SH-SY5Y (cell line): Measurements from ENCODE around the gene SLC35D1.

Source experiments
- GATA2 ChIP-seq: IDR thresholded peaks from 2 replicates; pipeline ENCODE4 v1.6.1; 2011; ENCODE audit warnings: mild to moderate bottlenecking, low read depth, low read length
- GATA3 ChIP-seq: IDR thresholded peaks from 2 replicates; pipeline ENCODE4 v1.6.1; 2011; ENCODE audit warnings: low read depth, mild to moderate bottlenecking, low read length, moderate library complexity

SLC35D1 gene

GRCh38 chr1:67019121-67019520 lies 34.8 kb downstream of the SLC35D1 start:
- no peak for TF ChIP-seq GATA3
- TF ChIP-seq GATA2, result no peak

GRCh38 chr1:67018574-67018973 lies 35.4 kb downstream of the SLC35D1 start:
- TF ChIP-seq GATA3, result no peak

- TF ChIP-seq GATA2 (no peak), GATA3 (no peak)
Observed at GRCh38 chr1:67013573-67013972, 40.4 kb downstream of the SLC35D1 start.

GRCh38 chr1:67009792-67010191 lies 44.2 kb downstream of the SLC35D1 start:
- TF ChIP-seq GATA3, result no peak
- TF ChIP-seq GATA2, result no peak

GRCh38 chr1:67005068-67005467 lies 48.9 kb downstream of the SLC35D1 start:
- TF ChIP-seq GATA3, result no peak
- TF ChIP-seq GATA2, result no peak

GRCh38 chr1:67004176-67004575 lies 49.8 kb downstream of the SLC35D1 start:
- no peak for TF ChIP-seq GATA2
- TF ChIP-seq GATA3, result no peak

GRCh38 chr1:67001682-67002425 lies 52.1 kb downstream of the SLC35D1 start:
- TF ChIP-seq GATA3 (no peak), GATA2 (no peak)

GRCh38 chr1:66999640-67000400 lies 54.1 kb downstream of the SLC35D1 start:
- TF ChIP-seq GATA3, result no peak
- no peak for TF ChIP-seq GATA2

- TF ChIP-seq GATA2 (no peak), GATA3 (no peak)
Observed at GRCh38 chr1:66998972-66999371, 55.0 kb downstream of the SLC35D1 start.

- TF ChIP-seq GATA3 (no peak), GATA2 (no peak)
Observed at GRCh38 chr1:66996018-66996682, 57.8 kb downstream of the SLC35D1 start.

GRCh38 chr1:66993076-66993475 lies 60.9 kb downstream of the SLC35D1 start:
- TF ChIP-seq GATA3, result no peak
- no peak for TF ChIP-seq GATA2

- TF ChIP-seq GATA2 (no peak), GATA3 (no peak)
Observed at GRCh38 chr1:66985835-66986234, 68.1 kb downstream of the SLC35D1 start.

- TF ChIP-seq GATA3 (no peak), GATA2 (no peak)
Observed at GRCh38 chr1:66984491-66984890, 69.5 kb downstream of the SLC35D1 start.

- TF ChIP-seq GATA3 (no peak), GATA2 (no peak)
Observed at GRCh38 chr1:66982561-66983260, 71.2 kb downstream of the SLC35D1 start.

- TF ChIP-seq GATA3, result no peak
- no peak for TF ChIP-seq GATA2
Observed at GRCh38 chr1:66981679-66982078, 72.3 kb downstream of the SLC35D1 start.
